Psoas muscle (tissue), 8 donors: Measurements from ENCODE around the gene NSG2. TPM values are rescaled to one million over a fixed set of nuclear protein-coding genes. Genes with fewer than 3 reads are reported as not detected.

Experiments used
- ATAC-seq, 4 donors: fragments of 200-7000 bp; cut with Tn5 transposase; one replicate each; pipeline ENCODE4 v1.9.1; 2020; ENCODE audit warnings: moderate library complexity in 3 of 4, mild to moderate bottlenecking in 2 of 4
- DNase-seq, 2 donors: peaks; one replicate each; pipeline ENCODE4 v3.0.0-alpha.2; 2020
- H3K27ac ChIP-seq: fragments of 200-600 bp; one replicate; pipeline ENCODE4 v1.8.0; 2022
- H3K27me3 ChIP-seq, 3 donors: fragments of 200-600 bp in 1 of 3; one replicate each; pipeline versions ENCODE4 v1.6.1 to v1.8.0; 2013 to 2022; ENCODE audit warnings: low read length in 2 of 3, mild to moderate bottlenecking in 2 of 3, moderate library complexity in 1 of 3; ENCODE audit not compliant: insufficient read depth in 3 of 3
- H3K36me3 ChIP-seq, 2 donors: fragments of 200-600 bp in 1 of 2; one replicate each; pipeline versions ENCODE4 v1.6.1 to v1.8.0; 2013 to 2022; ENCODE audit warnings: low read depth in 1 of 2, mild to moderate bottlenecking in 1 of 2, moderate library complexity in 1 of 2; ENCODE audit not compliant: insufficient read depth in 1 of 2
- H3K4me1 ChIP-seq: fragments of 200-600 bp; one replicate; pipeline ENCODE4 v1.8.0; 2022
- H3K4me3 ChIP-seq: fragments of 200-600 bp; one replicate; pipeline ENCODE4 v1.8.0; 2022; ENCODE audit warnings: mild to moderate bottlenecking
- H3K9me3 ChIP-seq: fragments of 200-600 bp; one replicate; pipeline ENCODE4 v1.8.0; 2022
- CTCF ChIP-seq: fragments of 200-600 bp; IDR thresholded peaks from one replicate; pipeline ENCODE4 v1.8.0; 2022; ENCODE audit warnings: antibody characterized with exemption
- WGBS, 3 donors: extraction: QIAGEN DNeasy Blood & Tissue Kit; methylation state at CpG; one replicate each; pipeline versions ENCODE4 v1.1.6 to v1.1.7; 2013; 5-methylcytosine and 5-hydroxymethylcytosine counted together
- intact Hi-C, 2 donors: fragments of 100-400 bp; cut with DNase I; formaldehyde crosslinking; loops; one replicate each; pipeline versions ENCODE4 v1.11.0 to v1.14.2; 2022
- polyA plus RNA-seq, 3 donors: library from polyadenylated mRNA; stranded (reverse); fragments of 200-250 nt; gene quantifications; one replicate each; pipeline ENCODE4 v1.2.3, GENCODE V29; 2013
- total RNA-seq, 4 donors: library from RNA; stranded (reverse); fragmentation: NEBNext Ultra II Directional in 2 of 4; extraction: Animal tissue kit (Norgen Biotek cat#: 25700) in 2 of 4; gene quantifications; one replicate each; pipeline versions ENCODE4 v1.2.1 to v1.2.4, GENCODE V29; 2021 to 2023
- donor health status: healthy with polysubstance abuse.
- donor health status: DM: no; HTN: no; CAD: no; lungs with moderate emphysema.
- donor health status: Bipolar disorder and iron deficiency.
- donor health status: healthy.
- donor health status: DM: yes; HTN: yes; CAD: no.
- donor health status: DM: no; HTN: no; CAD: no.
- donor health status: DM: no; HTN: no; CAD: no.
- donor health status: DM: yes; HTN: yes; CAD: no.

The NSG2 gene
- total and polyA plus RNA-seq, 7 donors: 0.07 to 2.1 (median 0.33) TPM; not detected in 3

DNA sequence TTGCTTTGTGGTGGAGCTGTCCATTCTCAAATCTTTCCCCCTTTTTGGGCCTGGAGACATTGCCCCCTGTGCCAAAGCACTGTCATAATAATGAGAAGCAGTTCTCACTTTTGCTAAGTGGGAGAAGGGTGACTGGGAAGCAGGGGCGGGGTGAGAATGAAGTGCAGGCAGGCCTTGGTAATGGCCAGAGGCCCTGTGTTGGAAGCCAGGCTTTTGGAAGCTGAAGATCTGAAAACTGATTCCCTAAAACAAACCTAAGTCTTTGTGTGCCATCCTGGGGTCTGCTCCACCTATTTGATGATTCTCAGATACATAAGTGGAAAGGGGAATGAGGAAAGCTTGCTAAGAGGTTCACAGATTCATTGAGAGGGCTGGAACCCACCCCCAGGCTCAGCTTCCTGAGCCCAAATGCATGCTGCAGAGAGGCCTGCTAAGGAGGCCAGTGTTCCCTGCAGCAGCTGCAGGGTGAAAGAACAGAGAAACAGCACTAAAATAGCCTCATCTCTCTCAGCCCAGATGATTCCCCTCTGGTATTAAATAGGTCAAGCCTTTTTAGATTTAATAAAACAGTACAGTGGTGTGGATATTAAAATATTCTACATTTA lies 75.0 kb downstream of the NSG2 start:
- no peaks in the 10 kb centered on the region for H3K4me1 ChIP-seq
- no peaks in the 10 kb centered on the region for H3K27me3 ChIP-seq
- DNase-seq: no peak
- ATAC-seq: no peak
- no peak overlapping the region for H3K4me3 ChIP-seq
- no peaks in the 10 kb centered on the region for H3K9me3 ChIP-seq
- no peaks in the 10 kb centered on the region for H3K36me3 ChIP-seq
- intact Hi-C loops: no loop called here
- no peak for TF ChIP-seq CTCF
- WGBS, 3 donors: 39 to 68% (median 58%) methylated on average over 1 of the region's 1 CpG
- H3K27ac ChIP-seq: no peak overlapping the region

- no peak overlapping the region for H3K4me3 ChIP-seq
- H3K27me3 ChIP-seq: peaks cover 0 to 2% (median 0%) of the 10 kb centered on the region in 3 donors
- no peaks in the 10 kb centered on the region for H3K36me3 ChIP-seq
- no peaks in the 10 kb centered on the region for H3K9me3 ChIP-seq
- no peak for TF ChIP-seq CTCF
- intact Hi-C loops: no loop called here
- no peaks in the 10 kb centered on the region for H3K4me1 ChIP-seq
- WGBS, 3 donors: 74 to 86% (median 82%) methylated on average over 1 of the region's 1 CpG
- DNase-seq: no peak
- no peak overlapping the region for H3K27ac ChIP-seq
- no peak for ATAC-seq
Observed at GRCh38 chr5:174134545-174134944, 89.0 kb downstream of the NSG2 start.

GRCh38 chr5:174139623-174140022 lies 94.1 kb downstream of the NSG2 start:
- no peak for TF ChIP-seq CTCF
- DNase-seq: no peak
- Histone ChIP-seq H3K9me3 (no peaks in the 10 kb centered on the region), H3K27me3 (no peaks in the 10 kb centered on the region), H3K36me3 (no peaks in the 10 kb centered on the region), H3K4me1 (no peaks in the 10 kb centered on the region), H3K4me3 (no peak overlapping the region), H3K27ac (no peak overlapping the region)
- intact Hi-C loops: no loop called here
- 35 to 47% (median 41%) methylated on average over 3 of the region's 3 CpGs for WGBS, 3 donors
- no peak for ATAC-seq

DNA sequence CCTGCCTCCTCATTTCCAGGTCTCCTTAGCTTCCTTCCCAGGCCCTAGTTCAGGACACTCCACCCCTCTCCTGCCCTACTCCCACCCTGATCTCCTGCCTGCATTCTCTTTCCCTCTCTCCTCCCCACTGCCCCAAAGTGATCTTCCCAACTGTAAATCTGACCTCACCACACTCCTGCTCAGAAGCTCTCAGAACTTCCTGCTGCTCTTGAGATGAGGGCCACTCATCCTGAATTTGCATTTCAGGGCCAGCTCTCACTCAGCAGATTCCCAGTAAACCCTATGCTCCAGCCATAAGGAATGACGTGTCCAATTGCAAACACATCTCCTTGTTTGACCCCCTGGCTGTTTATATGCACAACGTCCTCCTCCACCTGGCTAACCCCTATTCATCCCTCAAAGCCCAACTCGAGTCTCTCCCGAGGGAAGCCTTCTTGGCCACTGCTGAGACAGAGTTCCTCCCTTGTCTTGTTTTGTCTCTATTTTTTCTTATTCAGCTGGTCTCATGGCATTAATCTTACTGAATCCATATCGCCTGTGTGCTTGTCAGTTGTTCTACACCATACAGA lies 95.0 kb downstream of the NSG2 start:
- Histone ChIP-seq H3K36me3 (no peaks in the 10 kb centered on the region), H3K9me3 (no peaks in the 10 kb centered on the region), H3K27ac (no peak overlapping the region), H3K4me1 (no peaks in the 10 kb centered on the region), H3K27me3 (no peaks in the 10 kb centered on the region), H3K4me3 (no peak overlapping the region)
- intact Hi-C loops: no loop called here
- 62 to 65% (median 62%) methylated on average over 5 of the region's 5 CpGs for WGBS, 3 donors
- TF ChIP-seq CTCF: no peak
- no peak for ATAC-seq
- DNase-seq: no peak

DNA sequence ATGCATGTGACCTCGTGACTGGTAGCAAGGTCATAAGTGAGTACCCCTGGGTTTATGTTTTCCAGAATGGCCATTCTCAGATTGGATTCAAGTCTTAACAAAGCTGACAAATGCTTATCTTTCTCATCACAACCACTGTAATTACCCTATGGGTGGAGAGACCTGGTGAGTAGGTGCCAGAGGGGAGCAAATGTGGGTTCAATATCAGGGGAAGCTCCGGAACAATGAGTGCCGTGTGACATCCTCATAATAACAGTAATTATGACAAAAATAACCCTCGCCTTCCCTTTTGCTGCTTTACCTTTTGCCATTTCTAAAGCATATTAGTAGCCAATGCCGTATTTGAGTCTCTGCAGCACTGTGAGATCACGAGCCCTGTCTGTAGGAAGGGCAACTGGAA lies 95.9 kb downstream of the NSG2 start:
- ATAC-seq (no peak), DNase-seq (no peak)
- Histone ChIP-seq H3K9me3 (no peaks in the 10 kb centered on the region), H3K4me3 (no peak overlapping the region), H3K27ac (no peak overlapping the region), H3K27me3 (no peaks in the 10 kb centered on the region), H3K36me3 (no peaks in the 10 kb centered on the region), H3K4me1 (no peaks in the 10 kb centered on the region)
- TF ChIP-seq CTCF: no peak
- intact Hi-C loops: no loop called here
- 75 to 79% (median 77%) methylated on average over 6 of the region's 6 CpGs for WGBS, 3 donors
